SU-DHL-6 (cell line): ENCODE results near the gene HDGFL3.

Experiments
- EZH2phosphoT487 ChIP-seq: fragments of 200-600 bp; sonication (generic), shearing (Covaris generic); conservative IDR thresholded peaks from 2 replicates; pipeline ENCODE4 v1.6.1; 2018; ENCODE audit warnings: mild to moderate bottlenecking, antibody characterized with exemption, low read length, moderate library complexity, mixed read lengths
- TF ChIP-seq, protein P1 (sequence below): fragments of 200-600 bp; sonication (generic); IDR thresholded peaks from one replicate; pipeline ENCODE4 v1.5.1; 2017; ENCODE audit warnings: antibody characterized with exemption, mild to moderate bottlenecking, low read length, moderate library complexity; ENCODE audit not compliant: insufficient read depth, poor library complexity, severe bottlenecking

DNA sequence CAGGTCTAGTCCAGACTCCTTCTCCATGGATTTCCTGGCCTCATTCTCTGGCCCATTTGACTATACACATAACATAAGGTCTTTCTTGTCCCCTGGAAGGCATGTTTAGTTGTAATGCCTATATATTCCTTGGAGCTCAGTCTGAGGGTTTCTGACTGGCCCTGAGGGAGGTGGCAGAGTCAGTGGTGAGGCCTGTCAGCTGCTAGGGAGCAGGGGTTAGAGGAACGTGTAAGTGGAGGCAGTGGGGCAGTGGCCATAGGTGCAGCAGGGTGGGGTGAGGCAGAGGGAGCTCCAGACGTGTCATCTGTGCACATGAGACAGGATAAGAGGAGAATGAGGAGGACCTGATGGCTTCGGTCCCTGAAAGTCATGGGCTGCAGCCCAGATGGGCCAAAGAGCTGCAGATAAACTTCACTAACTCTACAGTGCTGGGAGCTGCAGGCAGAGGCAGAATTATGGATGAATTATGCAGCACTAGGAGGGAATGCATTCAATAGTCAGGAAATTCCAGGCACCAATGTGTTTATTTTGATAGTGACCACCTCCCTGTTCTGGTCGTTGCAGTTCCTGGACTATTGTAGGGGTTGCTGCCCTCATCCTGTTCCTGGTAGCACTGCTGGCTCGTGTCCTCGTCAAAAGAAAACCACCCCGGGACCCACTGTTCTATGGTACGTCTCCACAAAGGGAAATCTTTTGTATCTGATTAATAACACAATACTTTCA lies 95.2 kb downstream of the HDGFL3 start:
- TF ChIP-seq, protein P1, sequence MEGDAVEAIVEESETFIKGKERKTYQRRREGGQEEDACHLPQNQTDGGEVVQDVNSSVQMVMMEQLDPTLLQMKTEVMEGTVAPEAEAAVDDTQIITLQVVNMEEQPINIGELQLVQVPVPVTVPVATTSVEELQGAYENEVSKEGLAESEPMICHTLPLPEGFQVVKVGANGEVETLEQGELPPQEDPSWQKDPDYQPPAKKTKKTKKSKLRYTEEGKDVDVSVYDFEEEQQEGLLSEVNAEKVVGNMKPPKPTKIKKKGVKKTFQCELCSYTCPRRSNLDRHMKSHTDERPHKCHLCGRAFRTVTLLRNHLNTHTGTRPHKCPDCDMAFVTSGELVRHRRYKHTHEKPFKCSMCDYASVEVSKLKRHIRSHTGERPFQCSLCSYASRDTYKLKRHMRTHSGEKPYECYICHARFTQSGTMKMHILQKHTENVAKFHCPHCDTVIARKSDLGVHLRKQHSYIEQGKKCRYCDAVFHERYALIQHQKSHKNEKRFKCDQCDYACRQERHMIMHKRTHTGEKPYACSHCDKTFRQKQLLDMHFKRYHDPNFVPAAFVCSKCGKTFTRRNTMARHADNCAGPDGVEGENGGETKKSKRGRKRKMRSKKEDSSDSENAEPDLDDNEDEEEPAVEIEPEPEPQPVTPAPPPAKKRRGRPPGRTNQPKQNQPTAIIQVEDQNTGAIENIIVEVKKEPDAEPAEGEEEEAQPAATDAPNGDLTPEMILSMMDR: no peak
- no peak for TF ChIP-seq EZH2phosphoT487
